Measurements from ENCODE around the gene GJE1. TPM values are rescaled to one million over a fixed set of nuclear protein-coding genes. Genes with fewer than 3 reads are reported as not detected.
"Not testable (repeated sequence)": the region's sequence is repeated elsewhere in the genome, so short reads cannot be mapped to it uniquely, and the experiment has no call there.

GJE1 gene, protein sequence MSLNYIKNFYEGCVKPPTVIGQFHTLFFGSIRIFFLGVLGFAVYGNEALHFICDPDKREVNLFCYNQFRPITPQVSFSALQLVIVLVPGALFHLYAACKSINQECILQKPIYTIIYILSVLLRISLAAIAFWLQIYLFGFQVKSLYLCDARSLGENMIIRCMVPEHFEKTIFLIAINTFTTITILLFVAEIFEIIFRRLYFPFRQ
- total RNA-seq, result not detected
- long read RNA-seq, result 0 reads

DNA sequence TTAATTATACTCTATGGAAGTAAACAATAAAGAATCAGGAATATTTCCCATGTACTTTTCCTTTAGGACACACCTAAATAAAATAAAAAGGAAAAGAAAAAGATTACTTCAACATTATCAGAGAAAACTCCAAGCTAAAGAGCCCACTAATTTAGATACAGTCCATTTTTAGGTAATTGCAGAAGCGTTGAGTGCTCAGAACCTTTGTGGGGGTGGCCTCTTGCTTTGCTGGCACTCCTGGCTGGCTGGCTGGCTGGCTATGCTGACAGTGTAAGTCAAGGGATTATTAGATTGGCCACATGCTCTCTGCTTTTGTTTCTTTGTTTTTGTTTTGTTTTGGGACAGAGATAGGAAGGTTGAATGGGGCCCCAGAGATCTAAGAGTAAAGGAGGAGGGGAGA, at the start of gene GJE1:
GJE1 (plus strand) TSS at position 301 of the 400 bp plus-strand sequence. CDS start 234 bp downstream, outside the sequence.
- no peak for DNase-seq
- ATAC-seq, result no peak
- intact Hi-C loops (cut with micrococcal nuclease), result no loop called here

DNA sequence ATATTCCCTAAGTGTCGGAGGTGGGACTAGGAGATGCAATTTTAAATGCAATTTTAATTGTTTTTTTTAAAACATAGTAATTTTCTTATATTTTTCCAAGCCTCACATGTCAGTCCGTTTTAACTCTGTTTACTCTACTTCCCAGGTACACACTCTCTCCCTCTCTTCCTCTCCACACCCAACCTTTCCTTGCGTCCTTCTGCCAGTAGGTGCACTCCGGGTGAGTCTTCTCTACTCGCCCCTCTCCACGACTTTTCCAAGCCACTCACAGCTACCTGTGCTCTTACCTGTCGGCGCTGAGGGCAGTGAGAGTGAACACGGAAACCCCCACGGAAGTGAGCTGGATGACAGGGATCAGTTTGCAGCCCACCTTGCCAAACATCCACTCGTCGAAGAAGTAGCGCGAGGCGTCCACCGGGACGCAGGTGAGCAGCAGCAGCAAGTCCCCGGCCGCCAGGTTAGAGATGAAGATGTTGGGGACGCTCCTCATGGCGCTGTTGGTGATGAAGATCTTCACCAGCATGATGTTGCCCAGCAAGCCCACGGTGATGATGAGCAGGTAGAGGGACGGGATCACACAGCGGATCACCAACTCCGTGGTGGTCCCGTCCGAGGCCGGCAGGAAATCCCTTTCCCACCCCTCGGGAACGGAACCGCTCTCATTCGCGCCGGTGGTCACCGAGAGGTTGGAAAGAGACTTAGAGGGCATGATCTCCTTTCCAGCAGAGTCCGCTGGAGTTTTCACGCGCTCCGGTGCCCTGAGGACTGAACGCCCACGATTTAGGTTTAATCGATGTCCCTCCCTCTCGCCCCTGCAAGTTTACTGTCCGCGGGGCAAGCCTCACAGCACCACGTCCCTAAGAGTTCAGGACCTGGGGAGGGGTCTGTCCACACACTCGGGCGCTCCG, 44.5 kb upstream of the GJE1 start:
- ATAC-seq, result no peak
- DNase-seq, result no peak
- intact Hi-C loops (cut with micrococcal nuclease), result no loop called here

DNA sequence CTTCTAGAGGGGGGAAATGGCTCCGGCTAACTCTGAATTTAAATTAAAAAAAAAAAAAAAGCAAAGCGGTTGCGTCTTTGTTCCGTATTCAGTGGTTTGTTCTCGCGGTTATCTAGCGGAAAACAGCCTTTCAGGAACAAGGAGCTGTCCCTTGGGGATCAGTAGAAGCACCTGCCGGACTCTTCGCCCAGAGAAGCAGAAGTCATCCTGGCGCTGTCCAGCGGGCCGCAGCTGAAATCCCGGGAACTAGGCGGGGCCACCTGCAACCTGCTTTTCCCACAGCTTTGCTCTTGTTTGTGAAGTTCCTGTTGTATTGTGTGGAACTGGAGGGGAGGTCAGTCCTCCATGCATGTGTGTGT, 43.9 kb upstream of the GJE1 start:
- DNase-seq (no peak), ATAC-seq (no peak)
- intact Hi-C loops (cut with micrococcal nuclease), result no loop called here

DNA sequence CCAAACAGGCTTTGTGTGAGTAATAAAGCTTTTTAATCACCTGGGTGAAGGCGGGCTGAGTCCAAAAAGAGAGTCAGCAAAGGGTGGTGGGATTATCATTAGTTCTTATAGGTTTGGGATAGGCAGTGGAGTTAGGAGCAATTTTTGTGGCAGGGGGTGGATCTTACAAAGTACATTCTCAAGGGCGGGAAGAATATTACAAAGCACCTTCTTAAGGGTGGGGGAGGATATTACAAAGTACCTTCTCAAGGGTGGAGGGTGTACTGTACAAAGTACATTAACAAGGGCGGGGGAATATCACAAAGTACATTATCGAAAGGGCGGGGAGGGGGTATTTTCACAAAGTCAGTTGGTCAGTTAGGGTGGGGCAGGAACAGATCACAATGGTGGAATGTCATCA, 27.9 kb upstream of the GJE1 start:
- DNase-seq; intact Hi-C loops (cut with micrococcal nuclease); ATAC-seq: not testable (repeated sequence)

DNA sequence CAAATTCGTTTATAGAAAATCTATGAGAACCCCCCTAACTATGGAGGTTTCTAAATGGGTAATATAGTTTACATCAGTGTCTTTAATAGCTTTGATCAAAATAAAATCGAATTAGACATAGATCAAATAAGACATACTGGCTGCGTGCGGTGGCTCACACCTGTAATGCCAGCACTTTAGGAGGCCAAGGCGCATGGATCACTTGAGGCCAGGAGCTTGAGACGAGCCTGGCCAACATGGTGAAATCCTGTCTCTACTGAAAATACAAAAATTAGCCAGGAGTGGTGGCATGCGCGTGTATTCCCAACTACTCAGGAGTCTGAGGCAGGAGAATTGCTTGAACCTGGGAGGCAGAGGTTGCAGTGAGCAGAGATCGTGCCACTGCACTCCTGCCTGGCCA, 21.9 kb upstream of the GJE1 start:
- ATAC-seq; DNase-seq; intact Hi-C loops (cut with micrococcal nuclease): not testable (repeated sequence)

DNA sequence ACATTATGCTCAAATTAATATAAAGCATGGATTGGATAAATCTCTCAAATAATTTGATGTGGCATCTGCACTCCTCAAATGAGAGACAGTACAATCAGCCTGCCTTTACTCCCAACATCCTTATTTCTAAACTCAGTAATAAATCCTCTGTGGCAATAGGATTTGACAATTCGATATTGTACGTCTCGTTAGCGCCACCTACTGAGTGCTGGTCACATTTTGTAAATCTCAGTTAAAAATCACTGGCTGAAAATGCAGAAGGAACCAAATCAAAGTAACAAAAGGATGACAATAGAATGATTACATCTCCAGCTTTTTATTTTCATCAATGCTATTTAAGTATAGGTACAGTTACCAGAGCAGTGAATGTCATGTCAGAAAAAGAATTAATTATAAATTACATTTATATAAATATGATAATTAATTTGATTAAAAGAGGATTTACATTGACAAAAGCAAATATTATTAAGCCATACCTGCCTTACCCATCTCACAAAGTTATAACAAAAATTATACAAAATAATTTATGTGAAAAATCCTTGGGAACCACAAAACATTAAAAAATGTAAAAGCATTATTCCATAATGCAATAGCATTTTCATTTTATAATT, 20.2 kb upstream of the GJE1 start:
- ATAC-seq, result no peak
- DNase-seq, result peak; percentile 62
- intact Hi-C loops (cut with micrococcal nuclease), result no loop called here

DNA sequence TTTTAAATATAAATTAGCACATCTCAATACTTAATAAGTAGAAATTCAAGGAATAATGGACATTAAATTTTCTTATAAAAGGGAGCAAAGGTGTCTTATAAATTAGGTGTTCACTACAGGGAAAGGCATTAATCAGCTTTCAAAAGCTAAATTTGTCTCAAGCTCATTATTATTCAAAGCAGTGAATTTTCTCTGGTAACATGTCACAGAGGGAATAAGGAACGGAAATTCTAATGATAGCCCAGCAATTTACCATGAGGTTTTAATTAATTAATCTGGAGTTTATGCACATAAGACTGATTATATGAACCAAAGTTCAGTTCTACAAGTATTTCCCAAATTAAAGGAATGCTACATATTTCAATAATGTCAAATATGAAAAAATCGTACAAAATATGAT, 15.4 kb upstream of the GJE1 start:
- intact Hi-C loops (cut with micrococcal nuclease), result no loop called here
- DNase-seq (no peak), ATAC-seq (no peak)

DNA sequence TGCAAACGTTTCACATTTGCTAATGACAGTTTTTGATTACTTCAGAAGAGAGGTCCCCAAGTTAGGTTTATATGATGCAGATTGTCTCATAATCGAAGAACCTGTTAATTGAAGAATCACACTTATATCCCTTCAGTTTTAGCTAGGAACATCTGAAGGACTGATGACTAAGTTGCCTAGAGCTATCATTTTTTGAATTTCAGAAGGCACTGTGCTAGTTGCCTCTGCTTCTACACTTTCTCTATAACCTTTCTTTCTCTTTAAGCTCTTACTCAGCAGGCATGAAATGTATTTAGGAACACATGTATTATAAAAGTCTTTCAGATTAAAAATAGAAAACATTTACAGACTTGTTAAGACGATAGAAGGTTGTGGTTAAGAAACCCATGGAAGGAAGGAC, 14.4 kb upstream of the GJE1 start:
- no peak for ATAC-seq
- DNase-seq, result no peak
- intact Hi-C loops (cut with micrococcal nuclease), result no loop called here

DNA sequence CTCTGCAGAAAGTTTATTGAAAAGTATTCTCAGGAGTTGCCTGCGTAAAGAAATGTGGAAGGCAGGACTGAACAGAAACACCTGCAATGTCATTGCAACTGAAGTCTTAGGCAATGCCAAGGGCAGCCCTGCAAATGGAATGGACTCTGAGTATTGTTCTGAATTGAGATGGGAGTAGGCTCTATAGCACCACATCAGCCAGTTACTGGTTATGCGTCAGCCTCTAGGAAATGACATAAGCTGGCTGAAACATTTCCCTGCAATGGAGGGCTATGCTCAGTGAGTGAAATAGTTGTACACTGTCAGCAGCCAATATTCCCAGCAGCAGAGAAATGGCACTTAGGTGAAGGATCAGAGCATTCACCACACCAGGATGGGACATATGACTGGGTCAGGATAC, 13.8 kb upstream of the GJE1 start:
- intact Hi-C loops (cut with micrococcal nuclease), result no loop called here
- DNase-seq, result no peak
- ATAC-seq, result no peak

DNA sequence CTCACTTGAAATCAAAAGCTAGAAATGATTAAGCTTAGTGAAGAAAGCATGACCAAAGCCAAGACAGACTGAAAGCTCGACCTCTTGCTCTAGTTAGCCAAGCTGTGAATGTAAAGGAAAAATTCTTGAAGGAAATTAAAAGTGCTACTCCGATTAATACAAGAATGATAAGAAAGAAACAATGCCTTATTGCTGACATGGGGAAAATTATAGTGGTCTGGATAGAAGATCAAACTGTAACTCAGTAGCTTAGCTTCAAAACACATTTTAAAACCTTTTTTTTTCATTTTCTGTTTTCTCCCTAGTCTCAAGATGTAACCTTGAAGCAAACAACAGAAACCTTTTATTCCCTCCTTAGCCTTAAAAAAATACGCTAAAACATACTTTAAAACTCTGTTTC, 11.4 kb upstream of the GJE1 start:
- no peak for ATAC-seq
- no peak for DNase-seq
- intact Hi-C loops (cut with micrococcal nuclease), result no loop called here

DNA sequence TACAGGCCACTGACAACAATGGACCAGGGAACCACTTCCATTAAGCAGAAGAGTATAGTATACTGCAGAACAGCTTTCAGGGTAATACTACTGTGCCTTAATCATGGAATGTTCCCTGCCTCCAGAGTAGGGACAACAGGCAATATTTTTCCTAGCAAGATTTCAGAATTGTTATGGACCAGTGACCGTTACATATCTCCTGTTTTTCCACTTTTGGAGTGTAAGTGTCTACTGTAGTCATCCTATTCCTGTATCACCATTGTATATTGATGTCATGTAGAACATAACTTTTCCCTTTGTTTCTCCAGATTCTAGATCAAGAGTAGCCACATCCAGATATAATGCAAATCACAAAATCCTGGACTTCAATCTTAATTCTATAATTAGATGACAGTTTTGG, 1.9 kb upstream of the GJE1 start:
- no peak for DNase-seq
- ATAC-seq, result no peak
- intact Hi-C loops (cut with micrococcal nuclease), result no loop called here

DNA sequence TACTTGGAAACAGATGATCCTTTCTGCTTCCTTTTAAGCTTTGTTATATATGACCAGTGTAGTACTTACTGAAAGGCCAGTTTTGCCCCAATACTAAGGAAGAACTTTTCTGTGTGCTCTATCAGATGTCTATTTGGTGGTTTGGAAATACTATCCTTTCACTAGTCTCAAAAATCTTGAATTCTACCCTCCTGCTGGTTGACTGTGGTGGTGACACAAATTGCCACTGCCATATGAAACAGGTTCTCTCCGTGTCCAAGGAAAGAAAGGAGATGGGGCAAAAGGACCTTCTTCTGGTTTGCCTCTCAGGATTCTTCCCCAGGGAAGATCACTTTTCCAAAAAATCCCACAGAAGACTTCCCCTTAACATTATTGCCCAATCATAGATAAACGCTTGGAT, 6.2 kb downstream of the GJE1 start:
- intact Hi-C loops (cut with micrococcal nuclease), result no loop called here
- DNase-seq (no peak), ATAC-seq (no peak)

DNA sequence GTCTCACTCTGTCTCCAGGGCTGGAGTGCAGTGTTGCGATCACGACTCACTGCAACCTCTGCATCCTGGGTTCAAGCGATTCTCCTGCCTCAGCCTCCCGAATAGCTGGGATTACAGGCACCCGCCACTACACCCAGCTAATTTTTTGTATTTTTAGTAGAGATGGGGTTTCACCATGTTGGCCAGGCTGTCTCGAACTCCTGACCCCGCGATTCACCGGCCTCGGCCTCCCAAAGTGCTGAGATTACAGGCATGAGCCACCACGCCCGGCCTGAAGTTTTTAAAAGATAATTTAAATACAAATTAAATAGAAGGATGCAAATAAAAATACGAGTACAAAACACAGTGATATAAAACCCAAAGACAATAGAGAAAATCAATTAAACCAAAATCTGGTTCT, 8.8 kb downstream of the GJE1 start:
- ATAC-seq; intact Hi-C loops (cut with micrococcal nuclease); DNase-seq: not testable (repeated sequence)

DNA sequence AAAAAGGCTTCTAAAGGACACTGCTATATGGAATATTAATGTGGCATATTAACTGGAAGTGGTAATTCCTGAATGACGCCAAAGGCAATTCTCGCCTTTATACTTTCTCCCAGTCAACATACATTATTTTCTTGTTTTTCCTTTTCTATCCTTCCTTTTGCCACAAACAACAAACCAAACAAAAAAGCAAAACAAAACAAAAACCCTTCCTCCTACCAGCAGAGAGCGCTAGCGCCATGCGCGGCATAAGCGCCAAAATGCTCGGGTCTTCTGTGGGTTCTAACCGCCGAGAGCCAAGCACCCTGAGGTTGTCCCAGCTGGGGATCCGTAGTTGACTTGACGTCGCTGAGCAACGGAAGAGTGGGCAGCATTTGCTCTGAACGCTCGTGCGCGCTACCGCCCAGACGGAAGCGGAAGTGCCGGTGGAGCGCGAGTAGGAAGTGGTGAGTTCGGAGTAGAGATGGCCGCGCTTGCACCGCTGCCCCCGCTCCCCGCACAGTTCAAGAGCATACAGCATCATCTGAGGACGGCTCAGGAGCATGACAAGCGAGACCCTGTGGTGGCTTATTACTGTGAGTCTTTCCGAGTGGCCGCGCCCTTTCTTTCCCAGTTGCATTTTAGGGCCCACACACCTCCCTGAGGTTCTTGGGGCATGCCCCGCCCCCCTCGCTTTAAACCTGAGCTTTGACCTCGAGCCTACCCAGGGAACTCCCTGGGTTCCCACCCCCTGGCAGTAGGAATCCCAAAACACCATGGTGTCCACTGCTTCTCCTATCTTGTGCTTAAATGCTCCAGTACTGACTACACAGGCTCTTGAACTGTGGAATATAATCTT, 14.3 kb downstream of the GJE1 start, which contains the start of the genes NMBR and VTA1:
NMBR (minus strand) TSS at position 295 of the 835 bp plus-strand sequence. CDS start 58,464 bp downstream, outside the sequence.
VTA1 (plus strand) TSS at position 436 of the 835 bp plus-strand sequence; CDS start at position 461, 25 bp downstream.
- DNase-seq, result peak; percentile 96
- intact Hi-C loops (cut with micrococcal nuclease), result no loop called here
- peak; percentile 100 for ATAC-seq

DNA sequence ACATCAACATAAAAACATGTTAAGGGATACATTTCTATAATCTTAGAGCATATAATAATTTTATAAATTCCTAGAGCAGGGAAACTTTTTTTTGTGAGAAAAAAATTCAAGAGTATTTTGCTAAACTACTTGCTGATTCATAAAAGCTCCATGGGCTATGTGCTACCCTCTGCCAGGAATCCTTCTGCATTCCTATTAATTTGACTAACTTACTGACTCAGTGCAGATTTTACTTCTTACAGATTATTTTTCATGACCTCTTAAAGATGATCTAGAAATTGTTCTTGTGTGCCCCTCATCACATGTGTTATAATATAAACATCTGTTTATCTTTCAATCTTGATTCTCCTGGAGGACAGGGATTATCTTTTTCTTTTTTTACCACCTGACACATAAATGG, 20.0 kb downstream of the GJE1 start:
- ATAC-seq, result no peak
- intact Hi-C loops (cut with micrococcal nuclease), result loop anchor here (10.0 kb wide), 1 partner anchor 232 kb away; no protein-coding TSS in a partner anchor

DNA sequence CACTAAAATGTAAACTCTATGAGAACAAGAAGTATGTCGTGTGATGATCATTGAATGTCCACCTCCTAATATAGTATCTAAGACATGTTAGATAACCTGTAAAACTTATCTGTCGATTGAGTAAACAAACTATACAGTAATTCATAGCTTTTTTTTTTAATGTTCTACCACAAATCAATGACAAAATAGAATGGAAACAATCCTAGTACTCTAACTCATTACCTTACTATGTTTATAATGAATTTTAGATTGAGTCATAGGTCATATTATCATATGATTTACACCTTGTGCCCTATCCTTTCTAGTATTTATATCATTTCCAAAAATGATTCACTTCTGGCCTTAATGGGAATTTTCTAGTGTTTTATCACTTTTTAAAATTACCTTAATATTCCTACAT, 20.5 kb downstream of the GJE1 start:
- DNase-seq (no peak), ATAC-seq (no peak)
- intact Hi-C loops (cut with micrococcal nuclease), result loop anchor here (10.0 kb wide), 1 partner anchor 232 kb away; no protein-coding TSS in a partner anchor

More for the DNA sequence above, 20.0 kb downstream of the GJE1 start:
- no peak for DNase-seq

DNA sequence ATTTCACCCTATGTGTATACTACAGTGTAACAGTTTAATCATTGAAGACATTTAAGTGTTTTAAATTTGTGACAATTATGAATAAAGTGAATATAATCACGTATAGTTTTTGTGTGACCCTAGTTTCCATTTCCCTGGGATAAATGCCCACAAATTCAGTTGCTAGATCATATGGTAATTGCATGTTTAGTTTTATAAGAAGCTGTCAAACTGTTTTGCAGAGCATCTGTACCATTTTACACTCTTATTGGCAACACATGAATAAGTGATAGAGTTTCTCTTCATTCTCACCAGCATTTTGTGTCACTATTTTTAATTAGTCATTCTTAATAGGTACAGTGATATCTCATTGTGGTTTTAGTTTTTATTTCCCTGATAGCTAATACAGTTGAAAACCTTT, 21.6 kb downstream of the GJE1 start:
- no peak for DNase-seq

DNA sequence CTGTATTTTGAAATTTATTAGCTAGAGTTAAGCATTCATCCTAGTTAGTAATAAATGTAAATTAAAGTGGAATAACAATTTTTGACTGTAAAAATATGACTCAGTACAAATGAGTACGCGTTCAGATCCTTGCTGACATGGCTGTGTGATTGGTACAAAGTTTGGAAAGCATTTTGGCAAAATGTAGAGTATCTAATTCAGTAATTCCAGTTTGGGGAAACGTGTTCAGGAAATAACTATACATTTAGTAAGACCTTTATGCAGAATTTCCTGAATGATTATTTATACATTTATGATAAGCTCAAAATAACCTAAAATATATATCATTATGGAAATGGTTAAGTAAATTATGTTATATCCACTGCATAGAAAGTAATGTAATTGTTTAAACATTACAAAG, 22.4 kb downstream of the GJE1 start:
- DNase-seq (no peak), ATAC-seq (no peak)
- intact Hi-C loops (cut with micrococcal nuclease), result loop anchor here (5.0 to 10.0 kb wide), 2 partner anchors 52 to 230 kb away; no protein-coding TSS in a partner anchor

More for the DNA sequence above, 21.6 kb downstream of the GJE1 start:
- intact Hi-C loops (cut with micrococcal nuclease), result loop anchor here (10.0 kb wide), 1 partner anchor 230 kb away; no protein-coding TSS in a partner anchor
- no peak for ATAC-seq
